WTC11 (cell line): ENCODE data around the gene ANKRD9. TPM values are rescaled to one million over a fixed set of nuclear protein-coding genes. Genes with fewer than 3 reads are reported as not detected.

Experiments used
- ATAC-seq: fragments of 200-7000 bp; cut with Tn5 transposase; 2 replicates; pipeline ENCODE4 v1.10.0; 2021; ENCODE audit warnings: mild to moderate bottlenecking, moderate library complexity
- CTCF ChIA-PET: fragments of 300-600 bp; sonication (Branson Sonifier 250); formaldehyde crosslinking; loops from one replicate; lab custom pipeline; 2021; ENCODE audit warnings: antibody characterized with exemption; lab: Charles Lee
- POLR2A ChIA-PET: fragments of 350-600 bp; sonication (Branson Sonifier 250); formaldehyde crosslinking; loops from one replicate; lab custom pipeline; 2021; ENCODE audit warnings: antibody characterized with exemption; lab: Charles Lee
- DNase-seq: peaks from one replicate; pipeline ENCODE4 v3.0.0; 2021; ENCODE audit warnings: low spot score
- H3K27ac Mint-ChIP-seq: 2 replicates; pipeline ENCODE4 v1.8.0; 2021; ENCODE audit warnings: mixed read lengths
- H3K27me3 Mint-ChIP-seq: 2 replicates; pipeline ENCODE4 v1.8.0; 2021; ENCODE audit warnings: low read depth, mild to moderate bottlenecking, moderate library complexity, mixed read lengths
- H3K36me3 Mint-ChIP-seq: 2 replicates; pipeline ENCODE4 v1.8.0; 2021; ENCODE audit warnings: mixed read lengths
- H3K4me1 Mint-ChIP-seq: 2 replicates; pipeline ENCODE4 v1.8.0; 2022; ENCODE audit warnings: mixed read lengths
- H3K4me3 Mint-ChIP-seq: 2 replicates; pipeline ENCODE4 v1.8.0; 2021; ENCODE audit warnings: mild to moderate bottlenecking, moderate library complexity, mixed read lengths
- H3K9me3 Mint-ChIP-seq: 2 replicates; pipeline ENCODE4 v1.8.0; 2021; ENCODE audit warnings: mixed read lengths
- ATF6 ChIP-seq: sonication (generic); formaldehyde crosslinking; IDR thresholded peaks from 2 replicates; pipeline ENCODE4 v1.8.1; 2023; ENCODE audit warnings: mild to moderate bottlenecking, missing genetic modification reagents
- CREB1 ChIP-seq: sonication (generic); formaldehyde crosslinking; IDR thresholded peaks from 2 replicates; pipeline ENCODE4 v1.8.0; 2023; ENCODE audit warnings: mild to moderate bottlenecking, missing genetic modification reagents
- CTCF ChIP-seq: fragments of 200-600 bp; IDR thresholded peaks from 2 replicates; pipeline ENCODE4 v1.8.0; 2022; ENCODE audit warnings: antibody characterized with exemption
- FOXK1 ChIP-seq: sonication (generic); formaldehyde crosslinking; IDR thresholded peaks from 2 replicates; pipeline ENCODE4 v1.8.0; 2022; ENCODE audit warnings: mild to moderate bottlenecking, moderate library complexity, missing genetic modification reagents
- HMGXB4 ChIP-seq: sonication (generic); formaldehyde crosslinking; IDR thresholded peaks from 2 replicates; pipeline ENCODE4 v1.8.1; 2023; ENCODE audit warnings: mild to moderate bottlenecking, moderate library complexity, missing genetic modification reagents
- KAT7 ChIP-seq: sonication (generic); formaldehyde crosslinking; IDR thresholded peaks from 2 replicates; pipeline ENCODE4 v1.8.1; 2023; ENCODE audit warnings: missing genetic modification reagents, mild to moderate bottlenecking, borderline replicate concordance
- MAX ChIP-seq: sonication (generic); formaldehyde crosslinking; IDR thresholded peaks from 2 replicates; pipeline ENCODE4 v1.8.0; 2022; ENCODE audit warnings: mild to moderate bottlenecking, missing genetic modification reagents
- MXD4 ChIP-seq: fragments of 250-450 bp; sonication (Bioruptor Pico); IDR thresholded peaks from 2 replicates; pipeline ENCODE4 v1.8.0; 2021; ENCODE audit warnings: mild to moderate bottlenecking, moderate library complexity, borderline replicate concordance
- MYBL2 ChIP-seq: sonication (generic); formaldehyde crosslinking; IDR thresholded peaks from 2 replicates; pipeline ENCODE4 v1.8.1; 2023; ENCODE audit warnings: mild to moderate bottlenecking, moderate library complexity, missing genetic modification reagents
- NR3C1 ChIP-seq: sonication (generic); formaldehyde crosslinking; conservative IDR thresholded peaks from 2 replicates; pipeline ENCODE4 v1.8.1; 2023; ENCODE audit warnings: low read depth, mild to moderate bottlenecking, missing genetic modification reagents
- TP53 ChIP-seq: sonication (generic); formaldehyde crosslinking; IDR thresholded peaks from 2 replicates; pipeline ENCODE4 v1.8.1; 2023; ENCODE audit warnings: mild to moderate bottlenecking, missing genetic modification reagents
- ZBTB21 ChIP-seq: sonication (generic); formaldehyde crosslinking; IDR thresholded peaks from 2 replicates; pipeline ENCODE4 v1.8.1; 2023; ENCODE audit warnings: mild to moderate bottlenecking, missing genetic modification reagents, borderline replicate concordance
- ZNF121 ChIP-seq: sonication (generic); formaldehyde crosslinking; IDR thresholded peaks from 2 replicates; pipeline ENCODE4 v1.8.0; 2023; ENCODE audit warnings: missing genetic modification reagents
- ZNF138 ChIP-seq: sonication (generic); formaldehyde crosslinking; conservative IDR thresholded peaks from 2 replicates; pipeline ENCODE4 v1.8.1; 2022; ENCODE audit warnings: mild to moderate bottlenecking, moderate library complexity, missing genetic modification reagents
- ZNF532 ChIP-seq: fragments of 250-450 bp; sonication (Bioruptor Pico); IDR thresholded peaks from 2 replicates; pipeline ENCODE4 v1.9.0; 2021; ENCODE audit warnings: mild to moderate bottlenecking, borderline replicate concordance
- ZNF671 ChIP-seq: fragments of 250-450 bp; sonication (Bioruptor Pico); IDR thresholded peaks from 2 replicates; pipeline ENCODE4 v1.8.0; 2021; ENCODE audit warnings: mild to moderate bottlenecking
- total RNA-seq: library from RNA; stranded (reverse); gene quantifications from 3 replicates; pipeline ENCODE4 v1.2.3, GENCODE V29; 2021

ANKRD9 gene
- total RNA-seq, 1 experiment from 2014 or later, result 63.8 TPM

GRCh38 chr14:102500713-102501112 is 8.9 kb downstream of the ANKRD9 start:
- Mint-ChIP-seq H3K9me3 (no peaks in the 10 kb centered on the region), H3K27ac (peak overlapping the region; percentile 36; the same call in 1 of the 2 replicates), H3K4me1 (no peaks in the 10 kb centered on the region), H3K27me3 (no peaks in the 10 kb centered on the region), H3K4me3 (no peak overlapping the region), H3K36me3 (no peaks in the 10 kb centered on the region)
- CTCF ChIA-PET, result interaction anchor here (0.6 to 3.5 kb wide), 5 partner anchors 14 to 211 kb away, joined by 3 to 64 read pairs (median 5); no protein-coding TSS in a partner anchor
- ATAC-seq, result no peak
- DNase-seq, result no peak
- TF ChIP-seq ZNF121 (CRISPR knock-in tag) (no peak), KAT7 (CRISPR knock-in tag) (no peak), MXD4 (CRISPR knock-in tag) (no peak), ZNF671 (CRISPR knock-in tag) (no peak), ZNF532 (CRISPR knock-in tag) (no peak), MAX (CRISPR knock-in tag) (no peak), CTCF (no peak), FOXK1 (no peak), ZBTB21 (no peak), HMGXB4 (CRISPR knock-in tag) (no peak), CREB1 (CRISPR knock-in tag) (no peak), ZNF138 (CRISPR knock-in tag) (no peak), TP53 (no peak)
- POLR2A ChIA-PET, result interaction anchor here (0.6 kb wide), 1 partner anchor 74 kb away, joined by 3 read pairs; no protein-coding TSS in a partner anchor

- no peak for DNase-seq
Measured at GRCh38 chr14:102500158-102500662, 9.4 kb downstream of the ANKRD9 start.

More at GRCh38 chr14:102500158-102500662, 9.4 kb downstream of the ANKRD9 start:
- Mint-ChIP-seq H3K4me3 (no peak overlapping the region), H3K36me3 (no peaks in the 10 kb centered on the region), H3K9me3 (no peaks in the 10 kb centered on the region), H3K27ac (peak overlapping the region; percentile 80), H3K27me3 (no peaks in the 10 kb centered on the region), H3K4me1 (no peaks in the 10 kb centered on the region)
- ChIA-PET POLR2A (interaction anchor here (0.6 kb wide), 2 partner anchors 75 to 266 kb away, joined by 3 to 5 read pairs; no protein-coding TSS in a partner anchor), CTCF (interaction anchor here (0.6 to 3.5 kb wide), 5 partner anchors 13 to 210 kb away, joined by 3 to 64 read pairs (median 5); no protein-coding TSS in a partner anchor)
- TF ChIP-seq MYBL2 (CRISPR knock-in tag) (no peak), NR3C1 (CRISPR knock-in tag) (no peak), ZNF532 (CRISPR knock-in tag) (no peak), ATF6 (no peak)
- ATAC-seq, result no peak
